Measurements from ENCODE around the gene ZNF414.

DNA sequence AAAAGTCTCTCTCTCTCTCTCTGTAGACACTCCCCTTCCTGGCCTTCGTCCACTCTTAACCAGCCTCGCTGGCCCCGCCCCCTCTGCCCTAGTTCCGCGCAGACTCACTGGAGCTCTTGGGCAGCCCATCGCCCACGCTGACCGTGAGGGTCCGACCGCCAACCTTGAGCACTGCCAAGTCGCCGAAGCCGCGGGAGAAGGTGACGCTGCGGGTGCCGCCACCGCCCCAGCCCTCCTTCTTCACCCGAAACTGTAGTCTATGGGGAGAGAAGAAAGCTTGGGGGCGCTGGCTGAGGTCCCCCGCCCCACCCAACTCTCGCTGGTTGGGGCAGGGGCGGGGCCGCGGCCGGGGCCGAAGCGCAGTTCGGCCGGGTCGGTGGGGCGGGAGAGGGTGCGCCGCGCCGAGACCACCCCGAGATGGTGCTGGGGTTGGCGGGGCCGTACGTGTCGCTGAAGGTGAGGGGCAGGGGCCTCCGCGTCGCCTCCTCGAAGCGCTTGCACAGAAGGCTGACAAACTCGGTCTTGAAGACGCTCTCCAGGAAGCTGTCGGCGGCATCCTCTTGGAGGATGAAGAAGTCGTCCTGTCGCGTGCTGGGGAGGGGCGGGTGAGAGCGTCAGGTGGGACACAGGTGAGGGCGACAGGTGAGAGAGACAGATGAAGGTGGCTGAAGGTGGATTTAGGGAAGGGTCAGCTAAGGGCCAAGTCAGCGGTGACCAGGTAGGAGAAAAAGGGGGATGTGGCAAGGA is 12.6 kb upstream of the ZNF414 start:
- TF ChIP-seq POLR2A (IDR thresholded peaks at IDR 0.05): peak in 1 of 2 donors; percentile 60
- TF ChIP-seq, protein P1, sequence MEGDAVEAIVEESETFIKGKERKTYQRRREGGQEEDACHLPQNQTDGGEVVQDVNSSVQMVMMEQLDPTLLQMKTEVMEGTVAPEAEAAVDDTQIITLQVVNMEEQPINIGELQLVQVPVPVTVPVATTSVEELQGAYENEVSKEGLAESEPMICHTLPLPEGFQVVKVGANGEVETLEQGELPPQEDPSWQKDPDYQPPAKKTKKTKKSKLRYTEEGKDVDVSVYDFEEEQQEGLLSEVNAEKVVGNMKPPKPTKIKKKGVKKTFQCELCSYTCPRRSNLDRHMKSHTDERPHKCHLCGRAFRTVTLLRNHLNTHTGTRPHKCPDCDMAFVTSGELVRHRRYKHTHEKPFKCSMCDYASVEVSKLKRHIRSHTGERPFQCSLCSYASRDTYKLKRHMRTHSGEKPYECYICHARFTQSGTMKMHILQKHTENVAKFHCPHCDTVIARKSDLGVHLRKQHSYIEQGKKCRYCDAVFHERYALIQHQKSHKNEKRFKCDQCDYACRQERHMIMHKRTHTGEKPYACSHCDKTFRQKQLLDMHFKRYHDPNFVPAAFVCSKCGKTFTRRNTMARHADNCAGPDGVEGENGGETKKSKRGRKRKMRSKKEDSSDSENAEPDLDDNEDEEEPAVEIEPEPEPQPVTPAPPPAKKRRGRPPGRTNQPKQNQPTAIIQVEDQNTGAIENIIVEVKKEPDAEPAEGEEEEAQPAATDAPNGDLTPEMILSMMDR (IDR thresholded peaks at IDR 0.05): no peak

Measured in heart left ventricle (tissue), 13 donors.